ENCODE results near the gene TLN1.

Gene TLN1

DNA sequence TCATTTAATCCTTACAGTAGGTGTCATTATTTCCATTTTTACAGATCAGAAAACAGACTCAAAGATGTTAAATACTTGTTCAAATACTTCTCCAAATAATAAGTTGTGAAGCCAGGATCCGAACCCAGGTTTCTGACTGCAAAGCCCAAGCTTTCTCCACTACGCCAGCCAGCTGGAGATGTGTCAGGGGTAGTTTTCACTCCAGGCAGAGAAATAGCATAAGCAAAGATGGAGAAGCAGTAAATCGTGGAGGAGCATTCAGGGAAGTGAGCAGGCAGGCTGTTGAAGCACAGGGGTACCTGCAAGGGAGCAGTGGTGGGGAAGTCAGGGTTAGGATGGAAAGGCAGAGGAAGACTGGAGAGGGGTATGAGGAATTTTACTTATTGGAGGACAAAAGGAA, 2.9 kb downstream of the TLN1 start:
- DNase-seq: no peak

GRCh38 chr9:35728041-35728971, 3.7 kb downstream of the TLN1 start:
- DNase-seq: no peak

- no peak for DNase-seq
Observed at GRCh38 chr9:35727676-35728040, 4.3 kb downstream of the TLN1 start.

DNA sequence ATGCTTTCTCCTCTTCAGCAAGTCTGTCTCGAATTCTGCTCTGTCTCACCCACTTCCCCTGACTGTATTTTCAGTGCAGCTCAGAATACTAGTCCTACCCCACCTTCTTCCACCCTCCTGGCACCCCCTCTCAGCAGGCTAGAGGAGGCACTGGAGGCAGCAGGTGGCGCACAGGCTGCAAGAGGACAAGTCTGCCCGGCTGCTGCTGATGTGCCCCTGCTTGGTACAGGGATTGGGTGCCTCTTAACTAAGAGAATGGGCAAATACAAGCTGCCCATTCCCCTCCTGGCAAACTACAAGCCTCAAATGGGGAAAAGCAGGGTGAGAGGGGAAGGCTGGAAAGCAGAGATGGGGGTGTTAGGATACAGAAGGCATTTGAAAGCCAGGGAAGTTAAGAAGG, 5.1 kb downstream of the TLN1 start:
- peak; percentile 51 for DNase-seq

DNA sequence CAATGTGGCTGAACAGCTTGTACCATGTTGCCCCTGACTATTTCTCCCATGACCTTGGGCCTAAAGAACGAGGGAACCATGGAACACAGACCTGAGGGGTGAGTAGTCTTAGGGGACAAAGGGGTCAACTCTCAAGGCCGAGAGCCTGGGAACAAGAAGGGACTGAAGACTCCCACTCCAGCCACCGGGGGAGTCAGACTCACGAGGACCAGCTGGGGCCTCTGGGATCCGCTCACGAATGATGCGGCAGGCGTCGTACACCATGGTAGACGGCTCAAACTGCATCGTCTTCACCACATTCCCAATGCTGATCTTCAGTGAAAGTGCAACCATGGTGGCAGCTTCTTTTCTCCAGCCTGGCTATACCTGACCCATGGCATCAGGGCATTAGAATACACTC, 6.6 kb downstream of the TLN1 start:
- no peak for DNase-seq

DNA sequence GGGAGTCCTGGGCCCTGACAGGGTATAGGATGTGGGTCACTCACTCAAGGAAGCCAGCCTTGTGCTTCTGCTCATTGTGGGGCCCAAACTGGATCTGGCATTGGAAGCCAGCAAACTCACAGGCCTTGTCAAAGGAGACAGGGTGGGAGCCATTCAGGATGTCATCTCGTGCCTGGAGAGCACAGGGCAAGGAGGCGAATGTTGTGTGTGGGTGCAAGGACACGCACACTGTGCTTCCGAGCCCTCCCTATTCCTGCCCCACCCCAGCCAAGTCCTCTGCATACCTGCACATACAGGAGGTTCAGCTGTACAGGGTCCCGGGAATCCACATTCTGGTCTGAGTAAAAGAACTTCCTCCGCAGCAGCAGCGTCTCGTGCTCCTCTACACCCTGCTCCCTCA, 8.1 kb downstream of the TLN1 start:
- no peak for DNase-seq

DNA sequence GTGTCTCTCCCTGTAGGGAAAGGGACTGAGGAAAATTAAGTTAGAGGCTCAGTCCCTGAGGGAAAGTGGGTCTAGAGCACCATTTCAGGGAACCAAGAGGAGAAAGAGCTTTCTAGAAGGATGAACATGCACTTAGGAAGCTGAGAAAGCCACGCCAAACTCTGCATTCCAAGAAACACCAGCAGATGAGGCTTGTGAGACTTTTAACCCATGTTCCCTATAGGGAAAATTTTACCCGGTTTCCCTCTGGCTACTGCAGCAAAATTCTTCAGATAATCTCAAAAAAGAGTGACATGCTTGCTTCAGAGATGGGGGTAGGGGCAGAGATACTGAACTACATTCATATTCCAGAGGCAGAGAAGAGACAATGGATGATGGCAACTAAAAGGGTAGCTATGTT, 8.6 kb downstream of the TLN1 start:
- DNase-seq: no peak

DNA sequence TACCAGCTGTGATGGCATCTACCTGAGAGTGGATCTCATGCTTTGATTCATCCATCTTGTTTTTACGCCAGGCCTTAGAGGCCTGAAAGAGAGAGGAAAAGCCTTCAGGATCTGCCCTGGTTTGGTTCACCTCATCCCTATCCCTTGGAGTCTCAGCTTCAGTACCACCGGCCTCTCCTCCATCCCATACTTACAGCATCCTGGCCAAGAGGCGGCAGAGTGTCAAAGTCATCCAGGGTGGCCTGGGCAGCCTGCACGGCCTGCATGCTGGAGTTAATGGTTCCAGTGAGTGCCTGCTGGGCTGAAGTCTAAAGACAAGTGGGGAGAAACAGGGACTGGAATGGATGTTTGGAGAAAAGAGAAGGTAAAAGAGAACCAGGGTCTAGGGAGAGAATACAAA, 12.4 kb downstream of the TLN1 start:
- no peak for DNase-seq

DNA sequence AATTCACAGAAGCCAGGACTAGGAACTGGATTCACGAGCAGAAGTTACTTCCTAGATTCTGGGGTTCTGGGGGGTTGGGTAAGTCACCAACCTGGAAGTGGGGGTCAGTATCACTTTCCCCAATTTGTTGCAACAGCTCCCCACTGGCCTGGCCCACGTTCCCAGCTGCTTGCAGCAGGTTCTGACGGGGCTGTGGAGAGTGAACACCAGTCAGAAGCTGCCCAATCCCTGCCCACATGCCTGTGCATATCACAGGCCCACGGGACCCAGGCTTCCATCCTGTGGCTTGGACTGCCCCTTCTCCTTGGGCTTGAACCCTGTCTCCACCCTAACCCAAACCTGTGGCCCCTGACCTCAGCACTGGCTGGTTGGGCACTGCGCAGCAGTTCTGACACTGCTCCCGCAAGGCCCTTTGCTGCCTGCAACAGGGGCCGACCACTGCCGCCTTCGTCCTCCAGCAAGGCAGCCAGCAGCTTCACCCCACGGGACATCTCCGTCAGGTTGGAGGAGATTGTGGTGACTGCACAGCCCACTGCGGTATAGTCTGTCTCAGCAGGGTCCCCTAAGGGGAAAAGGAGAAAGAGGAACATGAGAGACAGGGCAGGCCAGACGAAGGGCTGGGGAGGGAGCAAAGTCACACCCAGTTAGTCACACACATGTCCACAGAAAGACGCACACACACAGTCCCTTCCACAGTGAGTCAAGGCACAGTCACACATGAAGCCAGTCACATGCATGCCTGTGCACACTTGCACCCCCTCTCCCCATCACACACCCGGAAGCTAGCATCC, 13.1 kb downstream of the TLN1 start:
- no peak for DNase-seq

DNA sequence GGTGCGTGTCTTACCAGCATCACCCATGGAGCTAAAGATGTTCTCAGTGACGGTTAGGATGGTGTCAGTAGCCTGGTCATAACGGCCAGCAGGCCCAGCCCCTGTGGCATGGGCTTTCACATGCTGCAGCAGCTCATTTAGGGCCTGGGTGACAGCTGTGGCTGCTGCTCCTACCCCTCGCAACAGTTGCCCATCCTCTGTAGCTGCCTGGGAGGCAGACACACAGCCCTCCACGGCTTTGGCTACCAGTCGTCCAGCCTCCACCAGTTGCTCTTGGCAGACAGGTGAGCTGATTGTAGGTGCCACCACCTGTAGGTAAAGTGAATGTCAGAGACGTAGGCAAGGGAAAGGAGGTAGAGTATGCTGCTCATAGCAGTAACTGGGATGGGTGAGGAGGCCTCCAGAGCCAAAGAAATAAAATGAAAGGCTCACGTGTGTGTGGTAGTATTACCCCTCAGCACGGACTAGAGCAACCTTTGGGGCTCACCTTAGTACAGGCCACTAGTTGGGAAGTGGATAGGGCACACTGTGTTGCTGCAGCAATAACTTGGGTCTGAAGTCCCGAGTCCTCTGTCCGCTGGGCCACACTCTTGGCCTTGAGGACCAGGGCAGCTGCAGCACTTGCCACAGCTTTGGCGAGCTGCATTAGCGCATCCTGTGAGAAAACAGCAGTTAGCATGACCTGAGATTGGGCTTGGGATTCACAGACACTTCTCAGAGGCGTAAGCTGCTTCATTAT, 14.7 kb downstream of the TLN1 start:
- DNase-seq: no peak

- no peak for DNase-seq
Observed at GRCh38 chr9:35716230-35716629, 15.8 kb downstream of the TLN1 start.

GRCh38 chr9:35714579-35715252, 17.3 kb downstream of the TLN1 start:
- DNase-seq: no peak

DNA sequence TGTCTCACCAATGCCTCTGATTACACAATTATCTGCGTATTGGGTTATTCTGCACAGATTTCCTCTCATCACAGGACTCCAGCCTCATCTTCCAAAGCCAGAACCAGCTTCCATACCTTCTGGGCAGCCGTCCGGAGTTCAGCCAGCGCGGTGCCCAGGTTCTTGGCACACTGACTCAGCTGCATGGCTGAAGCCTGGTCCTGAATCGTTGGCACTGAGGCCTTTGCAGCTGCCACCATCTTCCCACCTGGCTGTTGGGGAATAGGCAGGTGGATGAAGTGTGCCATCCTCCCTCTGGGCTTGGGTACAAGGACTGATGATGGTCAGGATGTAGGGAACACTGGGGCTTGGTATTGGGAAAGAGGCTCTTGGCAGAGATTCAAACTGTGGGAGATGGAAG, 17.9 kb downstream of the TLN1 start:
- DNase-seq: no peak

DNA sequence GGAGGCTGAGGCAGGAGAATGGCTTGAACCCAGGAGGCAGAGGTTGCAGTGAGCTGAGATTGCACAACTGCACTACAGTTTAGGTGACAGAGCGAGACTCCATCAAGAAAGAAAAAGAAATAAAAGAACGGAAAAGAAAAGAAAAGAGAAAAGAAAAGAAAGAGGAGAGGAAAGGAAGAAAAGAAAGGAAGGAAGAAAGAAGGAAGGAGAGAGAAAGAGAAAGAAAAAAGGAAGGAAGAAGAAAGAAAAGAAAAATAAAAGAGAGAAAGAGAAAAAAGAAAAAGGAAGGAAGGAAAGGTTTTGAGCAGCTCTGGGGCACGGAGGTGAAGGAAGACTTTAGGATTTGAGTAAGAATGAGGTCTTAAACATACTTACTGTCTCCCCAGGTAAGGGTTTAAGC, 18.4 kb downstream of the TLN1 start:
- DNase-seq: no peak

DNA sequence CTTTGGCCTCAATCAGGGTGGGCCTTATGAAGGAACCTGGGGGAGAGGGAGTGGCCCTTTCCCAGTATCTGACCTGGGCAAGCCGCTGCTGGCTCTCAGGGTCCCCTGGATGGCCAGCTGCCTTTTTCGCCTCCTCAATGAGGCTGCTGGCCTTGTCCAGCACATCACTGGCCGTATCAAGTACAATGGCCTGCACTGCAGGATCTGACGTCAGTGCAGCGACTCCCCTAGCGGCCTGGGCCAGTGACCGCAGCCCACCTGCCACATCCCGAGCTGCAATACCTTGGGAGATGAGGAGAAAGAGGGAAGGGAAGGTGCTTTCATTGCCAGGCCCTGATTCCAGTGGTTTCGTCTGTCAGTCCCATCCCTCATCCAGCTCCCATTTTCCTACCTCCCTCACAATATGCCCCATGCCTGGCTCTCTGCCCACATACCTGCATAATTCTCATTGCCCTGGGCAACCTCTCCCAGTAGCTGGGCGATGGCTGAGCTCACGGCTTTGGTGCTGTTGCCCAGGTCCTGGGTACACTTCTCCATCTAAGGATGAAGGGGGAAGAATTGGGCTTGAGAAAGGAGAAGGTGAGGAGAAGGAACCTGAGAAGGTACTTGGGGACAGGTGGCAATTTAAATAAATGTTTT, 19.1 kb downstream of the TLN1 start:
- DNase-seq: no peak

- DNase-seq: no peak
Observed at GRCh38 chr9:35711501-35712428, 20.2 kb downstream of the TLN1 start.

DNA sequence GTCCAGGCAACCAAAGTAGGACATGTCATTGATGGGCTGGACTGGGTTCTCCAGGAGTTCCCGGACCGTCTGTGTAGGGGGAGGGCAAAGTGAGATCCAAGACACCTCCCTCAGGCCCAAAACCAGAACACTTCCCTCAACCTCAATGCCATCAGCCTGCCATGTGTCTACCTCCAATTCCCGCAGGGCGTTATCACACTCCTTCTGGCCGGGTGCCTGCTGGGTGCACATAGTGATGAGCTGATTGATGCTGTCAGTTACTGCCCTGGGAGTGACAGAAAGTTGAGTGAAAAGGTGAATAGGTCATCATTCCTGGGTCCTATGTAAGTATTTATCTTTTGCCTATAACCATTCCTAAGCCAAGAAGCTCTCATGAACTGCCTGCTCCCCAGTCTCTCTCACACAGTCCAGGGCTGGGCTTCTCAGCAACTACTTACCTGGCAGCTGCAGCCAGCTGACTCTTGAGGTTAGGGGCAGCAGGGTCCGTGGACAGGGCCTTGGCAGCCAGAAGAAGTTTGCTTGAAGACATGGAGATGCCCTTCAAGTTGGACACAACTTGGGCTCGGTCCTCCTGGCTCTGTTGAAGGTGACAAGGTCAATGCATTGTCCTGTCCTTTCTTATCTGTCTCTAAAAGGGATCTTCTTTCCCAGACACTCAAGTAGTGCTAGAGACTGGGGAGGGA, 21.0 kb downstream of the TLN1 start:
- DNase-seq: no peak

DNA sequence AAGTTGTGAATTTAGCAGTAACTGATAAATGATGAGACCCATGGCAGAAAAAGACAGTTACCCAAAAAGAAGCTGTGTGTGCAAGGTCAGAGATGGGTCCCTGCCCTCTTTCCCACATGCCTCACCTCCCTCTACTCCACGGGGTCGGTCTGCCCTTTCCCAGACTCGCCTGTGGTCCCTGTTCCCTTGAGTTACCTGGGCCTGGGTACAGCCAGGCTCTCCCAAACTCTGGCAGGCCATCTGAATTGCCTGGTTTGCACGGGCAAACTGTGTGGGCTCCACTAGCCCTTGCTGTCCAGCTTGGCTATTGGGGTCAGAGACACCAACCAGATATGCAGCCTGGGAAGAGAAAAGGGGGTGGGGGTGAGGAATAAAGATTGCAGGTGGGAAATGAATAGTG, 23.8 kb downstream of the TLN1 start:
- DNase-seq: no peak

- DNase-seq: no peak
Observed at GRCh38 chr9:35706951-35707350, 25.0 kb downstream of the TLN1 start.

GRCh38 chr9:35705836-35706430, 26.1 kb downstream of the TLN1 start:
- DNase-seq: no peak

All from activated naive CD4-positive, alpha-beta T cell treated with anti-CD3 and anti-CD28 coated beads, Interleukin-2, amount 50 U/mL, for 16 hours (primary cell).